Prostate gland (tissue), 2 donors: ENCODE measurements around the gene WWC2.

Experiments
- POLR2A ChIP-seq: fragments of 450-650 bp; IDR thresholded peaks from one replicate; pipeline ENCODE4 v1.6.1; 2016; ENCODE audit warnings: antibody characterized with exemption, mild to moderate bottlenecking
- POLR2AphosphoS5 ChIP-seq: sonication (generic); formaldehyde crosslinking; IDR thresholded peaks from one replicate; pipeline ENCODE4 v1.6.1; 2017; ENCODE audit warnings: antibody characterized with exemption
- TF ChIP-seq, protein P1 (sequence below), 4 experiments: fragments of 200-600 bp in 2 of 4; fragments of 450-650 bp in 2 of 4; sonication (generic) in 2 of 4; IDR thresholded peaks; 1 replicate in 3 of 4; 2 replicates in 1 of 4; pipeline ENCODE4 v1.5.1; 2016 to 2019; ENCODE audit warnings: antibody characterized with exemption in 4 of 4, mild to moderate bottlenecking in 2 of 4, moderate library complexity in 2 of 4

DNA sequence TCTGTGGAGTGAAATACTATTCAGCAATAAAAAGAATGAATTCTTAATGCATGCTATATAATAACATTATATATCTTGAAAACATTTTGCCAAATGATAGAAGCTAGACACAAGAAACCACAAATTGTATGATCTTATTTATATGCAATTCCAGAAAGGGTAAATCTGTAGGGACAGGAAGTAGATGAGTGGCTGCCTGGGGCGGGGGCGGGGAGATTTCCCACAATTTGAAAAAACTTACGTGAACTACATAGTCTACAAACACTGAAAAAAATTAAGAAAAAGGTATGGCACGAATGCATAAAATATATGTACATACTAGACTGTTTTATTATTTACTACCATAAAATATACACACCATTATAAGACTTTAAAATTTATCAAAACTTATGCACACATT, 81.6 kb downstream of the WWC2 start:
- TF ChIP-seq, protein P1, sequence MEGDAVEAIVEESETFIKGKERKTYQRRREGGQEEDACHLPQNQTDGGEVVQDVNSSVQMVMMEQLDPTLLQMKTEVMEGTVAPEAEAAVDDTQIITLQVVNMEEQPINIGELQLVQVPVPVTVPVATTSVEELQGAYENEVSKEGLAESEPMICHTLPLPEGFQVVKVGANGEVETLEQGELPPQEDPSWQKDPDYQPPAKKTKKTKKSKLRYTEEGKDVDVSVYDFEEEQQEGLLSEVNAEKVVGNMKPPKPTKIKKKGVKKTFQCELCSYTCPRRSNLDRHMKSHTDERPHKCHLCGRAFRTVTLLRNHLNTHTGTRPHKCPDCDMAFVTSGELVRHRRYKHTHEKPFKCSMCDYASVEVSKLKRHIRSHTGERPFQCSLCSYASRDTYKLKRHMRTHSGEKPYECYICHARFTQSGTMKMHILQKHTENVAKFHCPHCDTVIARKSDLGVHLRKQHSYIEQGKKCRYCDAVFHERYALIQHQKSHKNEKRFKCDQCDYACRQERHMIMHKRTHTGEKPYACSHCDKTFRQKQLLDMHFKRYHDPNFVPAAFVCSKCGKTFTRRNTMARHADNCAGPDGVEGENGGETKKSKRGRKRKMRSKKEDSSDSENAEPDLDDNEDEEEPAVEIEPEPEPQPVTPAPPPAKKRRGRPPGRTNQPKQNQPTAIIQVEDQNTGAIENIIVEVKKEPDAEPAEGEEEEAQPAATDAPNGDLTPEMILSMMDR (IDR thresholded peaks at IDR 0.05), result no peak
- TF ChIP-seq POLR2A (no peak), POLR2AphosphoS5 (no peak)
